ENCODE data around the gene INAFM1. TPM values are rescaled to one million over a fixed set of nuclear protein-coding genes. Genes with fewer than 3 reads are reported as not detected.

Gene INAFM1
- total and polyA plus RNA-seq, 2 donors from 2014 or later, result 17.0 to 28.4 TPM

GRCh38 chr19:47236072-47236675 lies 38.5 kb upstream of the INAFM1 start:
- H3K9ac ChIP-seq (ENCODE audit: low read length in 3 of 3), result no peak overlapping the region
- intact Hi-C loops (cut with DNase I), result loop anchor here (10.0 kb wide), 1 partner anchor 81 kb away; no protein-coding TSS in a partner anchor
- FAIRE-seq, result no peak
- H3K27ac ChIP-seq (ENCODE audit: low read depth in 2 of 2, low read length in 2 of 2), result no peak overlapping the region
- peaks cover 0 to 13% (median 2%) of the 10 kb centered on the region in 3 donors for H3K4me1 ChIP-seq (ENCODE audit: control insufficient read depth in 2 of 3, insufficient read depth in 2 of 3, low read depth in 1 of 3, low read length in 3 of 3)
- DNase-seq, result no peak
- no peaks in the 10 kb centered on the region for H3K36me3 ChIP-seq (ENCODE audit: control insufficient read depth in 2 of 3, insufficient read depth in 3 of 3, low read length in 3 of 3)
- H3K27me3 ChIP-seq (ENCODE audit: control insufficient read depth, insufficient read depth, low read length), result peaks cover 11% of the 10 kb centered on the region
- H3K9me3 ChIP-seq (ENCODE audit: control insufficient read depth in 2 of 3, insufficient read depth in 1 of 3, low read length in 3 of 3), result no peaks in the 10 kb centered on the region
- H3K4me3 ChIP-seq (ENCODE audit: low read length in 3 of 3), result no peak overlapping the region
- TF ChIP-seq CTCF (IDR thresholded peaks at IDR 0.05; ENCODE audit: borderline replicate concordance, extremely low read depth, insufficient read depth), result no peak

GRCh38 chr19:47239152-47239551 lies 35.5 kb upstream of the INAFM1 start:
- Histone ChIP-seq H3K36me3 (ENCODE audit: control insufficient read depth in 2 of 3, insufficient read depth in 3 of 3, low read length in 3 of 3) (no peaks in the 10 kb centered on the region), H3K9me3 (ENCODE audit: control insufficient read depth in 2 of 3, insufficient read depth in 1 of 3, low read length in 3 of 3) (peaks cover 0 to 2% (median 0%) of the 10 kb centered on the region in 3 donors), H3K27me3 (ENCODE audit: control insufficient read depth, insufficient read depth, low read length) (peaks cover 22% of the 10 kb centered on the region), H3K9ac (ENCODE audit: low read length in 3 of 3) (no peak overlapping the region), H3K27ac (ENCODE audit: low read depth in 2 of 2, low read length in 2 of 2) (no peak overlapping the region), H3K4me1 (ENCODE audit: control insufficient read depth in 2 of 3, insufficient read depth in 2 of 3, low read depth in 1 of 3, low read length in 3 of 3) (peaks cover 2 to 15% (median 7%) of the 10 kb centered on the region in 3 donors), H3K4me3 (ENCODE audit: low read length in 3 of 3) (no peak overlapping the region)
- DNase-seq (peak in 1 of 5 donors; percentile 72), FAIRE-seq (no peak)
- TF ChIP-seq CTCF (IDR thresholded peaks at IDR 0.05; ENCODE audit: borderline replicate concordance, extremely low read depth, insufficient read depth), result no peak
- intact Hi-C loops (cut with DNase I), result loop anchor here (10.0 kb wide), 1 partner anchor 84 kb away; no protein-coding TSS in a partner anchor

- H3K4me3 ChIP-seq (ENCODE audit: low read length in 3 of 3), result no peak overlapping the region
- H3K9ac ChIP-seq (ENCODE audit: low read length in 3 of 3), result no peak overlapping the region
- H3K9me3 ChIP-seq (ENCODE audit: control insufficient read depth in 2 of 3, insufficient read depth in 1 of 3, low read length in 3 of 3), result peaks cover 0 to 2% (median 0%) of the 10 kb centered on the region in 3 donors
- TF ChIP-seq CTCF (IDR thresholded peaks at IDR 0.05; ENCODE audit: borderline replicate concordance, extremely low read depth, insufficient read depth), result no peak
- intact Hi-C loops (cut with DNase I), result loop anchor here (10.0 kb wide), 1 partner anchor 85 kb away; no protein-coding TSS in a partner anchor
- FAIRE-seq (no peak), DNase-seq (peak; percentile 69 to 90 (median 84))
- peaks cover 2 to 15% (median 7%) of the 10 kb centered on the region in 3 donors for H3K4me1 ChIP-seq (ENCODE audit: control insufficient read depth in 2 of 3, insufficient read depth in 2 of 3, low read depth in 1 of 3, low read length in 3 of 3)
- peaks cover 22% of the 10 kb centered on the region for H3K27me3 ChIP-seq (ENCODE audit: control insufficient read depth, insufficient read depth, low read length)
- no peak overlapping the region for H3K27ac ChIP-seq (ENCODE audit: low read depth in 2 of 2, low read length in 2 of 2)
- no peaks in the 10 kb centered on the region for H3K36me3 ChIP-seq (ENCODE audit: control insufficient read depth in 2 of 3, insufficient read depth in 3 of 3, low read length in 3 of 3)
These were observed 34.9 kb upstream of the INAFM1 start for GRCh38 chr19:47239610-47240296.

All from kidney (tissue), 14 donors.